ENCODE measurements around the gene SLC6A2. TPM values are rescaled to one million over a fixed set of nuclear protein-coding genes. Genes with fewer than 3 reads are reported as not detected.

Gene SLC6A2
- total and polyA plus RNA-seq, 12 donors, result 0.26 to 32.8 (median 8.6) TPM

DNA sequence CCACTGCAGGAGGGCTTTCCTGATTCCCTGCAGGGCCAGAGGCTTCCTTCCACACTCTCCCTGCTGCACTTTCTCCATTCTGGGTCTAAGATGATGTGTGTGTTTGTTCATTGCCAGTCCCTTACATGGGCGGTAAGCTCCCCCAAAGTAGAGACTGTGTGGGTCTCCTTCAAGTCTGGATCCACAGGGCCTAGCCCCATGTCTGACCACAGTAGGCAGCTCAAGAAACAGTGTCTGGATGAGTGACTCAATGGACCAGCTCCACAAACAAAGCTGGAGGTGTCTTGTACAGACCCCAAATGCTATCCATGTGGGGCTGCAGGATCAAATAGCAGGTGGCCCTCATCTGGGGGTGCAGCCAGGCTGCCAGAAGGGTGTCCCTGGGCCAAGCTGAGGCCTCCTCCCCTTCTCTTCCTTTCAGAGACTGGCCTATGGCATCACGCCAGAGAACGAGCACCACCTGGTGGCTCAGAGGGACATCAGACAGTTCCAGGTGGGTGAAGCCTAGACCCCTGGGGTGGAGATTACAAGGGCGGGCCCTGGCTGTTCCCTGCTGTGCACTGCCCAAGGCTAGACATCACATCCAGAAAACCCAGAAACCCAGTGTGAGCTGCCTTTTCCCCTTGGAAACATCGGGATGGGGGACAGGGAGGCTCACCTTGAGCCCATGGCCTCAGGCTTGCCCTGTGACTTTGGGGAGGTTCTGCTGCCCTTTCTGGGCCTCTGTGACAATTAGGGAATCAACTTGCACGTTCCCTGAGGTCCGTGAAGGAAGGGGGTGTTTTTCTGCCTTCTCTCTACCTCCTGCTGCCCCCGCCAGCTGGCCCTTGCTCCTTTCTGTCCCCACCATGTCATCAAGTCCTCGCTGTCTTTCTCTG, 45.9 kb downstream of the SLC6A2 start:
- peak; percentile 28 to 74 (median 57) for TF ChIP-seq CTCF (IDR thresholded peaks at IDR 0.05)
- no peak for TF ChIP-seq POLR2A (IDR thresholded peaks at IDR 0.05)
- Histone ChIP-seq H3K9me3 (replicated peaks in 1 of 3) (no peaks in the 10 kb centered on the region), H3K4me1 (replicated peaks in 1 of 2) (no peaks in the 10 kb centered on the region), H3K4me3 (no peak overlapping the region), H3K36me3 (replicated peaks in 1 of 2) (no peaks in the 10 kb centered on the region), H3K27ac (no peak overlapping the region), H3K27me3 (no peaks in the 10 kb centered on the region)
- DNase-seq, result peak; percentile 45 to 80 (median 64)
- 58 to 65% (median 62%) methylated on average over 8 to 9 of the region's 9 CpGs for WGBS, 4 donors
- intact Hi-C loops (cut with DNase I), result loop anchor here (2.0 to 10.0 kb wide), 4 partner anchors 147 to 239 kb away; no protein-coding TSS in a partner anchor

DNA sequence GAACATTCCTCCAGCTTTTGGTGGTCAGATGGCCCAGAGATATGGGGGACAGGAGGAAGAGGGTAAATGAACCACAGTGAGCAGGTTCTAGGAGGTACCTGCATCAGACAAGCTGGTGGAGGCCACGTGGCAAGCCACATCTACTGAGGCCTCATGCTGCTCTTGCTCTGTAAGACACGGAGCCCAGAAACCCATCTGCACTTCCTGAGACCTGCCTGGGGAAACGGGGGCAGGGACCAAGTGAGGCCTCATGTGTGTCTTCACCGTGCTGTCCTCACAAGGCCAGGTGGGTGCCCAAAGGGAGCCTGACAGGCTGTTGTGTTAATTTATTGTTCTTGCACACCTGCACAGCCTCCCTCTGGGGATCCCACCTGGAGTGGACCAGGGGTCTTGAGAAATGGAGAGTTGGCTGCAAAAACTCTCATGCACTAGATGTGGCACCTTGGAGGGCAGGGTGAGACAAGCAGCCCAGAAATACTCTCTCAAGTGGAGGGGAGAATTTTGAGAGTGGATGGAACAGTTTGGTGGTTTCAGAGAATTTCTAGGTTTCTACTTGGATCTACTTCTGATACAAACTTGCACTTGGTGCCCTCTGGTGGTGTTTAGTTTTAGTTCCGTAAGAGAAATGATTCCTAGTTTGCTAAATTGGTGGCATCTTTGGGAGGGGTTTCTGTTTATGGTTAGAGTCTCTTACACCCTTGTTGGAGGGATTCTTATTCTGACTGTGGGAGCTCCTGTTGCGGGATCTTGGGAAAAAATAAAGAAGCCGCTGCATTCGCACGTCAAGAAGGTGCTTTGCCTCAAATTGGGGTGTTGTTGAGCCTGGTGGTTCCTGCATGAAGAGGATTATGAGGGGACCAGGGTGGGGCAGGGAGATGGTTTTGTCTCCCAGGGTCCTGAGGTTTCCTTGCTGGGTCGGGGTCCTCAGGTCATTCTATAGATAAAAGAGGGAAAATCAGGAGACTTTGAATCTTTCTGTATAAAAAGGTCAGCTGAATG, 47.5 kb downstream of the SLC6A2 start:
- TF ChIP-seq CTCF (IDR thresholded peaks at IDR 0.05), result peak; percentile 45 to 64 (median 60)
- no peak for TF ChIP-seq POLR2A (IDR thresholded peaks at IDR 0.05)
- Histone ChIP-seq H3K9me3 (replicated peaks in 1 of 3) (no peaks in the 10 kb centered on the region), H3K36me3 (replicated peaks in 1 of 2) (no peaks in the 10 kb centered on the region), H3K4me3 (no peak overlapping the region), H3K4me1 (replicated peaks in 1 of 2) (no peaks in the 10 kb centered on the region), H3K27me3 (no peaks in the 10 kb centered on the region), H3K27ac (no peak overlapping the region)
- DNase-seq, result peak; percentile 25 to 59 (median 35)
- WGBS, 4 donors, result 28 to 47% (median 32%) methylated on average over 7 to 10 of the region's 10 CpGs
- intact Hi-C loops (cut with DNase I), result loop anchor here (2.0 to 10.0 kb wide), 4 partner anchors 149 to 241 kb away; no protein-coding TSS in a partner anchor

GRCh38 chr16:55706739-55707384, 51.1 kb downstream of the SLC6A2 start:
- Histone ChIP-seq H3K4me3 (no peak overlapping the region), H3K27ac (no peak overlapping the region), H3K36me3 (replicated peaks in 1 of 2) (no peaks in the 10 kb centered on the region), H3K4me1 (replicated peaks in 1 of 2) (no peaks in the 10 kb centered on the region), H3K27me3 (peaks cover 4% of the 10 kb centered on the region), H3K9me3 (replicated peaks in 1 of 3) (no peaks in the 10 kb centered on the region)
- intact Hi-C loops (cut with DNase I), result loop anchor here in 1 of 2 donors (10.0 kb wide), 1 partner anchor 152 kb away; no protein-coding TSS in a partner anchor
- DNase-seq, result peak in 1 of 7 donors; percentile 45
- TF ChIP-seq POLR2A (IDR thresholded peaks at IDR 0.05) (no peak), CTCF (IDR thresholded peaks at IDR 0.05) (no peak)
- WGBS, 4 donors, result 41 to 61% (median 52%) methylated on average over 1 of the region's 1 CpG

Measured in adrenal gland (tissue), 12 donors.